Osteoblast (primary cell): ENCODE data around the gene CRTC1. TPM values are rescaled to one million over a fixed set of nuclear protein-coding genes. Genes with fewer than 3 reads are reported as not detected.

Experiments
- DNase-seq: peaks from one replicate; pipeline ENCODE4 v3.0.0; 2011; ENCODE audit warnings: low spot score, mixed read lengths; ENCODE audit not compliant: insufficient read length; ENCODE audit errors: missing footprints
- H2AFZ ChIP-seq: 2 replicates; pipeline ENCODE4 v1.6.0; 2011; ENCODE audit warnings: mild to moderate bottlenecking, low read length
- H3K27ac ChIP-seq: 2 replicates; pipeline ENCODE4 v1.5.1; 2011; ENCODE audit warnings: mild to moderate bottlenecking, low read depth, low read length, moderate library complexity
- H3K27me3 ChIP-seq: 2 replicates; pipeline ENCODE4 v1.6.0; 2012; ENCODE audit warnings: mild to moderate bottlenecking, control low read depth, inconsistent platforms, low read length, moderate library complexity; ENCODE audit not compliant: insufficient read depth
- H3K36me3 ChIP-seq: 2 replicates; pipeline ENCODE4 v1.5.1; 2011; ENCODE audit warnings: mild to moderate bottlenecking, low read length, control low read depth, moderate library complexity; ENCODE audit not compliant: insufficient read depth
- H3K4me1 ChIP-seq: 2 replicates; pipeline ENCODE4 v1.5.1; 2011; ENCODE audit warnings: mild to moderate bottlenecking, low read length, control low read depth, moderate library complexity; ENCODE audit not compliant: insufficient read depth
- H3K4me2 ChIP-seq: 2 replicates; pipeline ENCODE4 v1.6.0; 2011; ENCODE audit warnings: mild to moderate bottlenecking, low read length; ENCODE audit not compliant: insufficient read depth
- H3K4me3 ChIP-seq: fragments of 200-600 bp; sonication (generic); 3 replicates; pipeline ENCODE4 v1.5.1; 2012; ENCODE audit warnings: mild to moderate bottlenecking, low read length, inconsistent platforms; ENCODE audit not compliant: insufficient read depth
- H3K79me2 ChIP-seq: 2 replicates; pipeline ENCODE4 v1.6.0; 2012; ENCODE audit warnings: mild to moderate bottlenecking, low read length, control low read depth, inconsistent platforms; ENCODE audit not compliant: insufficient read depth
- H3K9me3 ChIP-seq: 2 replicates; pipeline ENCODE4 v1.5.1; 2011; ENCODE audit warnings: low read depth, low read length, control low read depth
- H4K20me1 ChIP-seq: 2 replicates; pipeline ENCODE4 v1.6.0; 2012; ENCODE audit warnings: mild to moderate bottlenecking, low read length, control low read depth; ENCODE audit not compliant: insufficient read depth
- total RNA-seq: library from RNA; depleted of rRNA; stranded (reverse); fragments of >200 nt; gene quantifications from 2 replicates; pipeline ENCODE4 v1.2.3, GENCODE V29; 2012
- TF ChIP-seq, protein P1 (sequence below): IDR thresholded peaks from 2 replicates; pipeline ENCODE4 v1.5.1; 2011; ENCODE audit warnings: mild to moderate bottlenecking, low read depth, low read length, moderate library complexity; ENCODE audit errors: extremely low read depth

The CRTC1 gene
- total RNA-seq, 1 donor: 4.0 TPM

- Histone ChIP-seq H3K9me3 (no peaks in the 10 kb centered on the region), H3K4me3 (no peak overlapping the region), H3K27ac (peak overlapping the region; percentile 98), H3K27me3 (no peaks in the 10 kb centered on the region), H3K79me2 (peaks cover 41% of the 10 kb centered on the region), H3K4me1 (peaks cover 51% of the 10 kb centered on the region), H3K4me2 (no peak overlapping the region), H3K36me3 (no peaks in the 10 kb centered on the region), H4K20me1 (no peaks in the 10 kb centered on the region), H2AFZ (no peak overlapping the region)
- TF ChIP-seq, protein P1, sequence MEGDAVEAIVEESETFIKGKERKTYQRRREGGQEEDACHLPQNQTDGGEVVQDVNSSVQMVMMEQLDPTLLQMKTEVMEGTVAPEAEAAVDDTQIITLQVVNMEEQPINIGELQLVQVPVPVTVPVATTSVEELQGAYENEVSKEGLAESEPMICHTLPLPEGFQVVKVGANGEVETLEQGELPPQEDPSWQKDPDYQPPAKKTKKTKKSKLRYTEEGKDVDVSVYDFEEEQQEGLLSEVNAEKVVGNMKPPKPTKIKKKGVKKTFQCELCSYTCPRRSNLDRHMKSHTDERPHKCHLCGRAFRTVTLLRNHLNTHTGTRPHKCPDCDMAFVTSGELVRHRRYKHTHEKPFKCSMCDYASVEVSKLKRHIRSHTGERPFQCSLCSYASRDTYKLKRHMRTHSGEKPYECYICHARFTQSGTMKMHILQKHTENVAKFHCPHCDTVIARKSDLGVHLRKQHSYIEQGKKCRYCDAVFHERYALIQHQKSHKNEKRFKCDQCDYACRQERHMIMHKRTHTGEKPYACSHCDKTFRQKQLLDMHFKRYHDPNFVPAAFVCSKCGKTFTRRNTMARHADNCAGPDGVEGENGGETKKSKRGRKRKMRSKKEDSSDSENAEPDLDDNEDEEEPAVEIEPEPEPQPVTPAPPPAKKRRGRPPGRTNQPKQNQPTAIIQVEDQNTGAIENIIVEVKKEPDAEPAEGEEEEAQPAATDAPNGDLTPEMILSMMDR: no peak
- peak; percentile 77 for DNase-seq
These were observed 27.0 kb upstream of the CRTC1 start for GRCh38 chr19:18656337-18657086.

DNA sequence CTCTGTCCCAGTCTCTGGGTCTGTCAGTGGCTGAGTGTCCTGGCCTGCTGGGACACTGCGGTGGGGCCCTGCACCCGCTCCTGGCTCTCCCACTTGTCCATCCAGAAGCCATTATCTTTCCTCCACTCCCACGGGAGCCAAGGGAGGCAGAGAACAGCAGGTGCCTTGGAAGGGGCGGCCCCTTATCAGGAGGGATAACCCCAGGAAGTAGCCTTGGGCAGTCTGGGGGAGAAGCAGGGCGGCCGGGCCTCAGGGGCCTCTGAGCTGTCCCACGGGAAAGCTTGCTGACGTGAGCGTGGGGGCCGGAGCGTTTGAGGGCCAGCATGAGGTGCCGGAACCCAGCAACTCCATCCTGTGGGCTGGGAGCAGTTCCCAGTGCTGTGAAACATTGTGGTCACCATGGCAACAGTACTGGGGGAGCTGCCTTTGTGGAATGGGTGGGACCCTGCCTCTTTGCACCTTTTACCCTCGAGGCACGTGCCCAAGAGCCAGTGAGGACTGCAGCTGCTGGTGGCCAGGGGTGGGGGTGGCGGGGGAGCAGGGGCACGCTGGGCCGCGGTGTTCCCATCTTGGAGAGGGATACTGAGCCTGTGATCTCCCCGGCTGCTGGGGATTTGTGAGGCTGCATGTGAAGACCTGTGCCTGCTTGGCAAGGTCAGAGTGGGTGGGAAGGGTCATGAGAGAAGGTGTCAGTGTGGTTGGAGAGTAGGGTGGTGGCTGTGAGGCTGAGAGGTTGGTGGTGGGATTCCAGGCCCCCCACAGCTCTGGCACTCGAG lies 25.7 kb upstream of the CRTC1 start:
- Histone ChIP-seq H2AFZ (no peak overlapping the region), H3K4me2 (peak overlapping the region; percentile 41), H3K36me3 (no peaks in the 10 kb centered on the region), H3K9me3 (no peaks in the 10 kb centered on the region), H3K4me1 (peaks cover 53% of the 10 kb centered on the region), H4K20me1 (no peaks in the 10 kb centered on the region), H3K27me3 (no peaks in the 10 kb centered on the region), H3K27ac (peak overlapping the region; percentile 98), H3K4me3 (no peak overlapping the region), H3K79me2 (peaks cover 40% of the 10 kb centered on the region)
- TF ChIP-seq, protein P1: no peak
- peak; percentile 99 for DNase-seq

GRCh38 chr19:18658366-18658855 lies 25.1 kb upstream of the CRTC1 start:
- peak overlapping the region; percentile 98 for H3K27ac ChIP-seq
- peak overlapping the region; percentile 27 for H3K4me2 ChIP-seq

More at GRCh38 chr19:18658366-18658855, 25.1 kb upstream of the CRTC1 start:
- H3K79me2 ChIP-seq: peaks cover 43% of the 10 kb centered on the region
- H4K20me1 ChIP-seq: no peaks in the 10 kb centered on the region
- no peak overlapping the region for H3K4me3 ChIP-seq
- no peak overlapping the region for H2AFZ ChIP-seq
- no peaks in the 10 kb centered on the region for H3K36me3 ChIP-seq
- H3K4me1 ChIP-seq: peaks cover 59% of the 10 kb centered on the region
- TF ChIP-seq, protein P1: no peak
- DNase-seq: peak; percentile 27
- H3K9me3 ChIP-seq: no peaks in the 10 kb centered on the region
- H3K27me3 ChIP-seq: no peaks in the 10 kb centered on the region
